IMR-90 (cell line): ENCODE measurements around the gene CXCL17.

ENCODE experiments used
- BHLHE40 ChIP-seq: fragments of 150-350 bp; IDR thresholded peaks from 2 replicates; pipeline ENCODE4 v1.6.1; 2016; ENCODE audit warnings: mild to moderate bottlenecking, low read depth, low read length
- CEBPB ChIP-seq: IDR thresholded peaks from 2 replicates; pipeline ENCODE4 v1.6.1; 2012; ENCODE audit warnings: low read depth, low read length, improper control_type of control experiment
- CTCF ChIP-seq: conservative IDR thresholded peaks from 2 replicates; pipeline ENCODE4 v1.5.1; 2012; ENCODE audit warnings: mild to moderate bottlenecking, low read depth, low read length, improper control_type of control experiment
- MAFK ChIP-seq: IDR thresholded peaks from 2 replicates; pipeline ENCODE4 v1.6.1; 2012; ENCODE audit warnings: low read depth, low read length, improper control_type of control experiment
- MAZ ChIP-seq: IDR thresholded peaks from 2 replicates; pipeline ENCODE4 v1.6.1; 2012; ENCODE audit warnings: low read depth, mild to moderate bottlenecking, low read length, improper control_type of control experiment, moderate library complexity, borderline replicate concordance
- MXI1 ChIP-seq: IDR thresholded peaks from 2 replicates; pipeline ENCODE4 v1.6.1; 2012; ENCODE audit warnings: low read depth, mild to moderate bottlenecking, low read length, moderate library complexity, borderline replicate concordance
- POLR2A ChIP-seq: IDR thresholded peaks from 2 replicates; pipeline ENCODE4 v1.6.1; 2012; ENCODE audit warnings: mild to moderate bottlenecking, low read depth, low read length
- RAD21 ChIP-seq: IDR thresholded peaks from 2 replicates; pipeline ENCODE4 v1.6.1; 2012; ENCODE audit warnings: low read length, improper control_type of control experiment
- RFX5 ChIP-seq: IDR thresholded peaks from 2 replicates; pipeline ENCODE4 v1.8.0; 2012; ENCODE audit warnings: low read depth, mild to moderate bottlenecking, low read length, moderate library complexity
- USF2 ChIP-seq: fragments of 150-350 bp; IDR thresholded peaks from 2 replicates; pipeline ENCODE4 v1.6.1; 2017; ENCODE audit warnings: mild to moderate bottlenecking, antibody characterized with exemption, low read length, low read depth

- TF ChIP-seq CTCF, result peak; percentile 84
- TF ChIP-seq RFX5, result no peak
- TF ChIP-seq BHLHE40, result no peak
- no peak for TF ChIP-seq POLR2A
- no peak for TF ChIP-seq USF2
- no peak for TF ChIP-seq CEBPB
- TF ChIP-seq RAD21, result peak; percentile 36; the same call in 1 of the 2 replicates
- TF ChIP-seq MXI1, result no peak
- no peak for TF ChIP-seq MAZ
- no peak for TF ChIP-seq MAFK
These were observed 2.2 kb downstream of the CXCL17 start for GRCh38 chr19:42440357-42441048.
